Astrocyte of the cerebellum (primary cell): ENCODE data around the gene VSNL1.

Experiments
- DNase-seq: peaks from one replicate; pipeline ENCODE4 v3.0.0-alpha.2; 2011; ENCODE audit warnings: low read depth
- H3K4me3 ChIP-seq: 2 replicates; pipeline ENCODE4 v1.5.1; 2011; ENCODE audit warnings: mild to moderate bottlenecking, low read depth, low read length, moderate library complexity
- CTCF ChIP-seq: IDR thresholded peaks from 2 replicates; pipeline ENCODE4 v1.5.1; 2012; ENCODE audit warnings: low read length, low read depth, moderate library complexity, mild to moderate bottlenecking; ENCODE audit errors: missing control alignments
- in situ Hi-C: cut with HindIII; loops from 2 replicates; pipeline ENCODE4 v1.10.0; 2017; ENCODE audit warnings: low sequenced_read_pairs

The VSNL1 gene

GRCh38 chr2:17541531-17541950 is 1.0 kb downstream of the VSNL1 start:
- peak overlapping the region; percentile 64 for H3K4me3 ChIP-seq
- no peak for DNase-seq
- in situ Hi-C loops: no loop called here
- TF ChIP-seq CTCF: no peak

GRCh38 chr2:17542471-17542870 is 2.0 kb downstream of the VSNL1 start:
- no peak for TF ChIP-seq CTCF
- H3K4me3 ChIP-seq: no peak overlapping the region
- in situ Hi-C loops: no loop called here
- no peak for DNase-seq

GRCh38 chr2:17543131-17543660 is 2.7 kb downstream of the VSNL1 start:
- H3K4me3 ChIP-seq: peak overlapping the region; percentile 0
- DNase-seq: no peak
- no peak for TF ChIP-seq CTCF
- in situ Hi-C loops: no loop called here

GRCh38 chr2:17543848-17544247 is 3.4 kb downstream of the VSNL1 start:
- TF ChIP-seq CTCF: no peak
- DNase-seq: no peak
- in situ Hi-C loops: no loop called here
- no peak overlapping the region for H3K4me3 ChIP-seq

GRCh38 chr2:17544256-17544655 is 3.8 kb downstream of the VSNL1 start:
- in situ Hi-C loops: no loop called here
- peak; percentile 23 for DNase-seq
- no peak for TF ChIP-seq CTCF
- H3K4me3 ChIP-seq: no peak overlapping the region

GRCh38 chr2:17545680-17546613 is 5.5 kb downstream of the VSNL1 start:
- DNase-seq: no peak
- in situ Hi-C loops: no loop called here
- no peak for TF ChIP-seq CTCF
- no peak overlapping the region for H3K4me3 ChIP-seq
